K562 (cell line): ENCODE results near the gene CCDC13. TPM values are rescaled to one million over a fixed set of nuclear protein-coding genes. Genes with fewer than 3 reads are reported as not detected.

Experiments used
- ATAC-seq: fragments of 200-7000 bp; cut with Tn5 transposase; 3 replicates; pipeline ENCODE4 v1.9.1; 2020; ENCODE audit warnings: moderate library complexity
- BruUV-seq: library from RNA; stranded (reverse); fragments of 400-500 nt; replicated peaks from 2 replicates; lab custom pipeline; 2021; lab: Mats Ljungman, UMichigan
- CTCF ChIA-PET: fragments of 300-600 bp; formaldehyde crosslinking; extraction: SDS; loops from one replicate; lab custom pipeline; 2021; ENCODE audit warnings: low intra/inter-chr PET ratio; lab: Yijun Ruan, JAX
- POLR2A ChIA-PET: fragments of 300-600, 350-650 bp; sonication (Branson Sonifier 250); formaldehyde crosslinking; extraction: SDS; loops from one replicate; lab custom pipeline; 2021; ENCODE audit warnings: antibody characterized with exemption, inconsistent platforms; lab: Yijun Ruan, JAX
- DNase-seq, 4 experiments: peaks; one replicate each; pipeline versions ENCODE4 v3.0.0 to v3.0.0-alpha.2; 2011 to 2018; ENCODE audit warnings: low spot score in 3 of 4, mixed read lengths in 3 of 4; ENCODE audit errors: extremely low read depth in 1 of 4
- FAIRE-seq: peaks from 2 replicates; lab custom pipeline; 2011; peaks lifted over from hg19 to GRCh38; lab: Jason Lieb, UNC
- H2AFZ ChIP-seq: 2 replicates; pipeline ENCODE4 v1.6.0; 2011; ENCODE audit warnings: low read depth, low read length, control low read depth, inconsistent platforms
- H3K27ac ChIP-seq: fragments of 200-600 bp; 3 replicates; pipeline ENCODE4 v1.8.0; 2011; ENCODE audit warnings: low read depth, mild to moderate bottlenecking, control low read depth, inconsistent platforms, low read length, moderate library complexity, mixed read lengths; ENCODE audit errors: extremely low read depth
- H3K27me3 ChIP-seq, 2 experiments: fragments of 300-600 bp in 1 of 2; 2 replicates in 1 of 2; 3 replicates in 1 of 2; pipeline versions ENCODE4 v1.6.0 to v1.8.0; 2011; ENCODE audit warnings: inconsistent platforms in 2 of 2, low read length in 2 of 2, mild to moderate bottlenecking in 1 of 2, mixed read lengths in 1 of 2, moderate library complexity in 1 of 2; ENCODE audit not compliant: control insufficient read depth in 2 of 2, insufficient read depth in 2 of 2
- H3K36me3 ChIP-seq: fragments of 300-600 bp; 3 replicates; pipeline ENCODE4 v1.8.0; 2011; ENCODE audit warnings: mild to moderate bottlenecking, low read length, inconsistent platforms; ENCODE audit not compliant: control insufficient read depth, insufficient read depth
- H3K4me1 ChIP-seq, 2 experiments: fragments of 200-600 bp in 1 of 2; replicated peaks in 1 of 2; 2 replicates in 1 of 2; 3 replicates in 1 of 2; pipeline versions ENCODE4 v1.5.1 to v1.8.0; 2011; ENCODE audit warnings: inconsistent platforms in 2 of 2, low read length in 2 of 2, mild to moderate bottlenecking in 1 of 2, mixed read lengths in 1 of 2, moderate library complexity in 1 of 2; ENCODE audit not compliant: control insufficient read depth in 2 of 2, insufficient read depth in 2 of 2
- H3K4me2 ChIP-seq: 2 replicates; pipeline ENCODE4 v1.6.1; 2011; ENCODE audit warnings: low read length, control low read depth, inconsistent platforms, mixed read lengths; ENCODE audit not compliant: insufficient read depth
- H3K4me3 ChIP-seq: fragments of 200-600 bp; sonication (generic), shearing (Covaris generic); 2 replicates; pipeline ENCODE4 v1.5.1; 2016; ENCODE audit warnings: control low read depth, inconsistent platforms
- H3K79me2 ChIP-seq: fragments of 200-600 bp; 3 replicates; pipeline ENCODE4 v1.8.0; 2011; ENCODE audit warnings: low read length, inconsistent platforms; ENCODE audit not compliant: control insufficient read depth, insufficient read depth
- H3K9ac ChIP-seq, 2 experiments: 2 replicates each; pipeline versions ENCODE4 v1.6.0 to v1.6.1; 2011; ENCODE audit warnings: low read depth in 2 of 2, low read length in 2 of 2, control low read depth in 1 of 2, inconsistent platforms in 1 of 2, mild to moderate bottlenecking in 1 of 2, mixed read lengths in 1 of 2; ENCODE audit not compliant: insufficient read depth in 1 of 2
- H3K9me1 ChIP-seq: one replicate; pipeline ENCODE4 v1.6.0; 2011; ENCODE audit warnings: inconsistent platforms, mild to moderate bottlenecking, low read length, moderate library complexity; ENCODE audit not compliant: control insufficient read depth, insufficient read depth
- H3K9me3 ChIP-seq: replicated peaks from 2 replicates; pipeline ENCODE4 v1.5.1; 2011; ENCODE audit warnings: low read depth, low read length, inconsistent platforms; ENCODE audit not compliant: control insufficient read depth, insufficient read depth
- H4K20me1 ChIP-seq: replicated peaks from 2 replicates; pipeline ENCODE4 v1.6.1; 2011; ENCODE audit warnings: low read length, inconsistent platforms, mixed read lengths; ENCODE audit not compliant: control insufficient read depth, insufficient read depth
- BRF1 ChIP-seq: IDR thresholded peaks from 3 replicates; pipeline ENCODE4 v1.6.1; 2011; ENCODE audit warnings: borderline replicate concordance, mild to moderate bottlenecking; ENCODE audit not compliant: insufficient read length; ENCODE audit errors: extremely low read depth
- ILK ChIP-seq: fragments of 450-650 bp; IDR thresholded peaks from 2 replicates; pipeline ENCODE4 v1.6.1; 2016; ENCODE audit warnings: missing genetic modification characterization, low read depth, mild to moderate bottlenecking, missing compliant biosample characterization, moderate library complexity, borderline replicate concordance
- MAFF ChIP-seq: IDR thresholded peaks from 2 replicates; pipeline ENCODE4 v1.6.1; 2012; ENCODE audit warnings: low read length, improper control_type of control experiment
- PHF8 ChIP-seq: fragments of 200-600 bp; sonication (generic); IDR thresholded peaks from 2 replicates; pipeline ENCODE4 v1.6.1; 2012; ENCODE audit warnings: mixed run types, mild to moderate bottlenecking, inconsistent platforms, low read length, moderate library complexity, borderline replicate concordance
- SMAD1 ChIP-seq: fragments of 150-350 bp; IDR thresholded peaks from 2 replicates; pipeline ENCODE4 v1.6.1; 2014; ENCODE audit warnings: low read length, low read depth; ENCODE audit not compliant: partially characterized antibody
- SMAD3 ChIP-seq: fragments of 450-650 bp; formaldehyde crosslinking; conservative IDR thresholded peaks from 2 replicates; pipeline ENCODE4 v1.4.0; 2020; ENCODE audit warnings: mild to moderate bottlenecking
- STAT5B ChIP-seq: fragments of 250-450 bp; sonication (Bioruptor Pico); IDR thresholded peaks from 2 replicates; pipeline ENCODE4 v1.8.0; 2021; ENCODE audit warnings: mild to moderate bottlenecking, inconsistent platforms
- ZNF121 ChIP-seq: sonication (generic); formaldehyde crosslinking; conservative IDR thresholded peaks from 2 replicates; pipeline ENCODE4 v1.8.0; 2022; ENCODE audit warnings: missing genetic modification reagents
- ZNF583 ChIP-seq: fragments of 250-450 bp; sonication (Bioruptor Pico); IDR thresholded peaks from 2 replicates; pipeline ENCODE4 v1.4.0; 2020
- ZNF589 ChIP-seq: fragments of 200-800 bp; sonication (Bioruptor generic); IDR thresholded peaks from 2 replicates; pipeline ENCODE4 v1.6.1; 2016; ENCODE audit warnings: low read depth, missing genetic modification characterization, missing compliant biosample characterization
- ZNF766 ChIP-seq: fragments of 200-800 bp; sonication (Bioruptor generic); conservative IDR thresholded peaks from 2 replicates; pipeline ENCODE4 v1.6.1; 2016; ENCODE audit warnings: missing genetic modification characterization, missing compliant biosample characterization
- WGBS: fragments of 100-300 bp; shearing (Covaris generic); methylation state at CpG from one replicate; pipeline ENCODE4 v1.1.6; 2016; ENCODE audit warnings: low coverage, mixed read lengths; ENCODE audit not compliant: insufficient coverage; ENCODE audit errors: missing lambda C conversion rate; 5-methylcytosine and 5-hydroxymethylcytosine counted together
- in situ Hi-C: fragments of 300-500 bp; cut with MboI; formaldehyde crosslinking; loops from 4 replicates; pipeline ENCODE4 v1.15.0; 2018; ENCODE audit warnings: inconsistent platforms, mixed read lengths
- intact Hi-C: fragments of 100-400 bp; cut with micrococcal nuclease; formaldehyde crosslinking; loops from 2 replicates; pipeline ENCODE4 v1.14.2; 2022
- polyA plus RNA-seq, 8 experiments: library from polyadenylated mRNA; depleted of rRNA in 4 of 8; stranded (reverse) in 5 of 8; unstranded in 3 of 8; fragments of >200 nt; fragmentation: Nextera tagmentation in 2 of 8; fragmentation: Illumina TruSeq in 1 of 8; extraction: Ambion mirVana in 2 of 8; extraction: Trizol in 1 of 8; gene quantifications; 2 replicates each; pipeline versions ENCODE4 v1.2.1 to v1.2.3, GENCODE V29; 2011 to 2014; ENCODE audit warnings: inconsistent platforms in 1 of 8, missing spikeins in 1 of 8
- total RNA-seq, 7 experiments: library from RNA; depleted of rRNA in 6 of 7; stranded (reverse); fragments of >200 nt in 6 of 7; fragmentation: Illumina TruSeq in 2 of 7; extraction: Trizol in 2 of 7; gene quantifications; 2 replicates each; pipeline versions ENCODE4 v1.2.1 to v1.2.3, GENCODE V29; 2011 to 2021; ENCODE audit warnings: low replicate concordance in 1 of 7

CCDC13 gene
- total and polyA plus RNA-seq, 9 of the 15 experiments (the other 6 are each of a cell fraction or from before 2014, with no cell fraction given), result 0.20 to 0.70 (median 0.48) TPM; not detected in 2

GRCh38 chr3:42790714-42791229, 17.7 kb upstream of the CCDC13 start:
- CTCF ChIA-PET, result no interaction called here
- intact Hi-C loops, result no loop called here
- BruUV-seq, result no TSS peak

GRCh38 chr3:42786631-42787030, 13.6 kb upstream of the CCDC13 start:
- no peak overlapping the region for H3K9ac ChIP-seq
- H4K20me1 ChIP-seq, result no peaks in the 10 kb centered on the region
- H3K9me1 ChIP-seq, result no peaks in the 10 kb centered on the region
- H3K4me1 ChIP-seq, result peaks cover under 1 to 5% of the 10 kb centered on the region in 2 experiments; a peak in 2 of 5 replicates
- WGBS, result 95% methylated on average over 2 of the region's 2 CpGs
- H3K27me3 ChIP-seq, result no peaks in the 10 kb centered on the region
- in situ Hi-C loops (no loop called here), intact Hi-C loops (no loop called here)
- H3K36me3 ChIP-seq, result peaks cover 67% of the 10 kb centered on the region; the same call in 2 of the 3 replicates
- ATAC-seq, result no peak
- peaks cover 30% of the 10 kb centered on the region; the same call in 2 of the 3 replicates for H3K79me2 ChIP-seq
- ChIA-PET CTCF (no interaction called here), POLR2A (interaction anchor here (1.0 to 1.8 kb wide), 3 partner anchors 10 to 94 kb away, joined by 3 to 5 read pairs (median 4); no protein-coding TSS in a partner anchor)
- H3K27ac ChIP-seq, result no peak overlapping the region
- no peak overlapping the region for H3K4me2 ChIP-seq
- no peak for FAIRE-seq
- no peak overlapping the region for H2AFZ ChIP-seq
- no peak for DNase-seq
- no peak overlapping the region for H3K4me3 ChIP-seq
- no TSS peak for BruUV-seq
- no peaks in the 10 kb centered on the region for H3K9me3 ChIP-seq
- TF ChIP-seq STAT5B (CRISPR knock-in tag) (no peak), ILK (tag) (no peak), ZNF121 (CRISPR knock-in tag) (peak; percentile 96), PHF8 (no peak), SMAD3 (no peak), ZNF589 (CRISPR knock-in tag) (no peak)

More at GRCh38 chr3:42790714-42791229, 17.7 kb upstream of the CCDC13 start:
- Histone ChIP-seq H3K27me3 (no peaks in the 10 kb centered on the region), H3K4me1 (peaks cover 0 to 5% of the 10 kb centered on the region in 2 experiments; a peak in 2 of 5 replicates), H3K4me2 (no peak overlapping the region), H3K36me3 (peaks cover 53% of the 10 kb centered on the region), H3K79me2 (peaks cover 57% of the 10 kb centered on the region), H3K9me1 (no peaks in the 10 kb centered on the region), H3K4me3 (no peak overlapping the region), H3K9me3 (no peaks in the 10 kb centered on the region), H3K9ac (no peak overlapping the region), H2AFZ (no peak overlapping the region), H4K20me1 (no peaks in the 10 kb centered on the region), H3K27ac (no peak overlapping the region)
- no peak for ATAC-seq
- in situ Hi-C loops, result no loop called here
- no peak for FAIRE-seq
- no peak for DNase-seq
- WGBS, result 71% methylated on average over 6 of the region's 6 CpGs
- no peak for TF ChIP-seq MAFF
- TF ChIP-seq BRF1, result no peak
- TF ChIP-seq ZNF583 (CRISPR knock-in tag), result no peak
- no peak for TF ChIP-seq ZNF766 (CRISPR knock-in tag)
- no peak for TF ChIP-seq SMAD1
- POLR2A ChIA-PET, result interaction anchor here (0.6 to 1.1 kb wide), 2 partner anchors 9 to 16 kb away, joined by 3 read pairs; no protein-coding TSS in a partner anchor
